A549 treated with AZD9567 at 1 μM for 4 hours (cell line): ENCODE measurements around the gene HMGN4. TPM values are rescaled to one million over a fixed set of nuclear protein-coding genes. Genes with fewer than 3 reads are reported as not detected.

Source experiments
- total RNA-seq: library from RNA; stranded (reverse); fragments of 200-300 nt; extraction: Qiagen RNA extraction; gene quantifications from 5 replicates; pipeline ENCODE4 v1.2.3, GENCODE V29; 2022; ENCODE audit not compliant: insufficient read depth

HMGN4 gene
- total RNA-seq: 60.8 to 87.1 TPM (median 78.5 TPM) in 5 replicates

GRCh38 chr6:26537846-26538571 lies at the start of gene HMGN4:
Gene HMGN4, plus strand, starts transcription at chr6:26538366. Its CDS starts 6,841 bp downstream, at chr6:26545207.

GRCh38 chr6:26500102-26500501 lies 38.1 kb upstream of the HMGN4 start, which contains the start of gene BTN1A1:
Gene BTN1A1, plus strand, starts transcription at chr6:26500303. Its CDS starts 984 bp downstream, at chr6:26501287.

Other genes with a start within 250 kb of the HMGN4 start
- gene BTN3A2, start 173.2 kb upstream of the HMGN4 start, total RNA-seq: 2.8 to 3.6 TPM (median 2.9 TPM) in 5 replicates
- 4.6 to 6.4 TPM (median 5.8 TPM) in 5 replicates for gene BTN2A2, start 155.3 kb upstream of the HMGN4 start, total RNA-seq
- 1.6 to 3.4 TPM (median 2.4 TPM) in 5 replicates for gene BTN3A1, start 136.1 kb upstream of the HMGN4 start, total RNA-seq
- 0.45 to 9.2 TPM (median 0.96 TPM) in 5 replicates for gene BTN3A3, start 97.9 kb upstream of the HMGN4 start, total RNA-seq
- gene BTN2A1, start 80.4 kb upstream of the HMGN4 start, total RNA-seq: 14.3 to 20.5 TPM (median 18.9 TPM) in 5 replicates
- not detected in 5 replicates for gene BTN1A1, start 38.1 kb upstream of the HMGN4 start, total RNA-seq
- gene ABT1, start 58.6 kb downstream of the HMGN4 start, total RNA-seq: 12.9 to 13.9 TPM (median 13.6 TPM) in 5 replicates
- 5.4 to 6.4 TPM (median 6.1 TPM) in 5 replicates for gene ZNF322, start 121.4 kb downstream of the HMGN4 start, total RNA-seq